Activated CD8-positive, alpha-beta T cell treated with anti-CD3 and anti-CD28 coated beads for 36 hours (primary cell): ENCODE results near the gene RPL22. TPM values are rescaled to one million over a fixed set of nuclear protein-coding genes. Genes with fewer than 3 reads are reported as not detected.
"Not testable (repeated sequence)": the region's sequence is repeated elsewhere in the genome, so short reads cannot be mapped to it uniquely, and the experiment has no call there.

Source experiments
- ATAC-seq: fragments of 200-7000 bp; cut with Tn5 transposase; one replicate; pipeline ENCODE4 v1.10.0; 2021; ENCODE audit warnings: mild to moderate bottlenecking, moderate library complexity
- CTCF ChIA-PET: fragments of 350-600 bp; sonication (Branson Sonifier 250); formaldehyde crosslinking; loops from one replicate; lab custom pipeline; 2021; ENCODE audit warnings: antibody characterized with exemption; lab: Charles Lee
- POLR2A ChIA-PET: fragments of 350-600 bp; sonication (Branson Sonifier 250); formaldehyde crosslinking; loops from one replicate; lab custom pipeline; 2021; ENCODE audit warnings: antibody characterized with exemption; lab: Charles Lee
- DNase-seq: peaks from one replicate; pipeline ENCODE4 v3.0.0-alpha.2; 2020
- H3K27ac Mint-ChIP-seq: one replicate; pipeline ENCODE4 v1.8.0; 2021; ENCODE audit warnings: mild to moderate bottlenecking, mixed read lengths
- H3K27me3 Mint-ChIP-seq: one replicate; pipeline ENCODE4 v1.8.0; 2021; ENCODE audit warnings: mixed read lengths
- H3K36me3 Mint-ChIP-seq: one replicate; pipeline ENCODE4 v1.8.0; 2021; ENCODE audit warnings: low read depth, mixed read lengths
- H3K4me1 Mint-ChIP-seq: one replicate; pipeline ENCODE4 v1.8.0; 2021; ENCODE audit warnings: low read depth, mixed read lengths
- H3K4me3 Mint-ChIP-seq: one replicate; pipeline ENCODE4 v1.8.0; 2021; ENCODE audit warnings: mild to moderate bottlenecking, moderate library complexity, mixed read lengths
- H3K9me3 Mint-ChIP-seq: one replicate; pipeline ENCODE4 v1.8.0; 2021; ENCODE audit warnings: mixed read lengths
- intact Hi-C: fragments of 100-400 bp; cut with micrococcal nuclease; formaldehyde crosslinking; loops from one replicate; pipeline ENCODE4 v1.10.0; 2022
- total RNA-seq, 2 experiments: library from RNA; stranded (reverse); gene quantifications; one replicate each; pipeline ENCODE4 v1.2.3, GENCODE V29; 2021
- TF ChIP-seq, protein P1 (sequence below): fragments of 200-600 bp; IDR thresholded peaks from one replicate; pipeline ENCODE4 v1.8.0; 2022; ENCODE audit warnings: antibody characterized with exemption, mild to moderate bottlenecking

RPL22 gene
- total RNA-seq, 2 experiments from 2014 or later = 372 to 473 TPM

GRCh38 chr1:6223617-6224016 lies 24.2 kb upstream of the RPL22 start:
- H3K27me3 Mint-ChIP-seq = no peaks in the 10 kb centered on the region
- intact Hi-C loops = no loop called here
- CTCF ChIA-PET = interaction anchor here (1.2 to 2.4 kb wide), 2 partner anchors 15 to 19 kb away, joined by 4 to 8 read pairs; no protein-coding TSS in a partner anchor
- peaks cover 30% of the 10 kb centered on the region for H3K36me3 Mint-ChIP-seq
- POLR2A ChIA-PET = interaction anchor here (1.2 to 1.8 kb wide), 3 partner anchors 9 to 23 kb away, joined by 3 to 6 read pairs (median 4); no protein-coding TSS in a partner anchor
- H3K9me3 Mint-ChIP-seq = no peaks in the 10 kb centered on the region
- ATAC-seq (no peak), DNase-seq (no peak)
- no peak overlapping the region for H3K4me3 Mint-ChIP-seq
- TF ChIP-seq, protein P1, sequence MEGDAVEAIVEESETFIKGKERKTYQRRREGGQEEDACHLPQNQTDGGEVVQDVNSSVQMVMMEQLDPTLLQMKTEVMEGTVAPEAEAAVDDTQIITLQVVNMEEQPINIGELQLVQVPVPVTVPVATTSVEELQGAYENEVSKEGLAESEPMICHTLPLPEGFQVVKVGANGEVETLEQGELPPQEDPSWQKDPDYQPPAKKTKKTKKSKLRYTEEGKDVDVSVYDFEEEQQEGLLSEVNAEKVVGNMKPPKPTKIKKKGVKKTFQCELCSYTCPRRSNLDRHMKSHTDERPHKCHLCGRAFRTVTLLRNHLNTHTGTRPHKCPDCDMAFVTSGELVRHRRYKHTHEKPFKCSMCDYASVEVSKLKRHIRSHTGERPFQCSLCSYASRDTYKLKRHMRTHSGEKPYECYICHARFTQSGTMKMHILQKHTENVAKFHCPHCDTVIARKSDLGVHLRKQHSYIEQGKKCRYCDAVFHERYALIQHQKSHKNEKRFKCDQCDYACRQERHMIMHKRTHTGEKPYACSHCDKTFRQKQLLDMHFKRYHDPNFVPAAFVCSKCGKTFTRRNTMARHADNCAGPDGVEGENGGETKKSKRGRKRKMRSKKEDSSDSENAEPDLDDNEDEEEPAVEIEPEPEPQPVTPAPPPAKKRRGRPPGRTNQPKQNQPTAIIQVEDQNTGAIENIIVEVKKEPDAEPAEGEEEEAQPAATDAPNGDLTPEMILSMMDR = no peak
- no peaks in the 10 kb centered on the region for H3K4me1 Mint-ChIP-seq
- H3K27ac Mint-ChIP-seq = no peak overlapping the region

- ATAC-seq = no peak
- TF ChIP-seq, protein P1 = no peak
- POLR2A ChIA-PET = interaction anchor here (1.3 to 1.7 kb wide), 2 partner anchors 10 to 13 kb away, joined by 3 to 6 read pairs; no protein-coding TSS in a partner anchor
These were observed 23.2 kb upstream of the RPL22 start for GRCh38 chr1:6222636-6223035.

DNA sequence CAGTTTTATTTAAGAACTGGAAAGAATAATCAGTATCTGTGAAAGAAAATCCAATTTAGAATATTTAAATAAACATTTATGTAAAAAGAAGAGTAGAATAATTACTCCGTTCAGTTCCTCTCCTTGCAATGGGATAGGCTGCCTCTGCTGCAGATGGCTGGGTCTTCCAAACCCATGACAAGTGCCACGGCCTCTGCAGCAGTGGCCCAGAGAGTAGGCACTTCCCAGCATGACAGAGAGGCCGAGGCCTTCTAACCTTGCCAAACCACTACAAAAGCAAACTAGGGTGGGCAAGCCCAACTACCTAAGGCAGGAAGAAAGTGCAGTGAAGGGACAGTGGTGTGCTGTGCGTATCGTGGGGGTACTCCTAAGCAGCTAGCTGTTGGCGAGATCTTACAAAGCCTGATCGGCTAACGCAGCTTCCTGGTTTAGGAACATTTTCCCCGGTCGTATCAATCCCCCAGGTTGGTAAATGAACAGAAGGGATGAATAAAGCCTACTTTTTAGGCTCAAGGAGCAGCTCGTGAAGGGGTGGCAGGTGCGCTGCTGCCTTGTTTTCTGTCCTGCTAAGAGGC lies 21.9 kb upstream of the RPL22 start:
- CTCF ChIA-PET = interaction anchor here (0.9 kb wide), 1 partner anchor 13 kb away, joined by 4 read pairs; no protein-coding TSS in a partner anchor

More at GRCh38 chr1:6222636-6223035, 23.2 kb upstream of the RPL22 start:
- intact Hi-C loops = no loop called here
- H3K36me3 Mint-ChIP-seq = peaks cover 30% of the 10 kb centered on the region
- no peaks in the 10 kb centered on the region for H3K27me3 Mint-ChIP-seq
- H3K4me1 Mint-ChIP-seq = no peaks in the 10 kb centered on the region
- no peak for DNase-seq
- no peak overlapping the region for H3K27ac Mint-ChIP-seq
- no peaks in the 10 kb centered on the region for H3K9me3 Mint-ChIP-seq
- H3K4me3 Mint-ChIP-seq = no peak overlapping the region
- CTCF ChIA-PET = interaction anchor here (0.7 to 0.9 kb wide), 2 partner anchors 13 kb away, joined by 3 read pairs; partner anchors contain the start of gene ICMT

DNA sequence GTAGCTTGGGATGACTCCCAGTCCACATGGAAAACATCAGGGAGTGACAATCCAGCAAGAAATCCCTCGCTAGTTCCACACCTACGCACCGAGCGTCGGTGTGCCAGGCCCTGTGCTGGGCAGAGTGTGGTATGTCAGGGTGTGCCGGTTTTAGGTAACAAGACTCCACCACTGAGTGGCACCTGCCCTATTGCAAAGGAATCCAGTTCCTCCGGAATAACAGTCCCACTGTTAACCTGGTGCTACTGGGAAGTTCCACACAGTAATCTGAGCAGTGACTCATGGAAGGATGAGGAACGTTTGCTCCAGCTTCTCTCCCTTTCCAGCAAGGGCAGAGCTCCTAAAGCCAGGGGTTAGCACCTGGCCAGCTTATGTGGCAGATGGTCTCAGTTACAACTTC lies 20.8 kb upstream of the RPL22 start:
- POLR2A ChIA-PET = interaction anchor here (0.7 to 1.4 kb wide), 4 partner anchors 18 to 35 kb away, joined by 3 read pairs; no protein-coding TSS in a partner anchor
- H3K4me3 Mint-ChIP-seq = no peak overlapping the region
- CTCF ChIA-PET = no interaction called here

More for the DNA sequence above, 21.9 kb upstream of the RPL22 start:
- Mint-ChIP-seq H3K4me1 (no peaks in the 10 kb centered on the region), H3K27me3 (peaks cover 3% of the 10 kb centered on the region), H3K27ac (no peak overlapping the region), H3K9me3 (no peaks in the 10 kb centered on the region), H3K4me3 (no peak overlapping the region), H3K36me3 (peaks cover 21% of the 10 kb centered on the region)
- POLR2A ChIA-PET = interaction anchor here (0.7 to 1.2 kb wide), 3 partner anchors 17 to 29 kb away, joined by 3 to 4 read pairs (median 3); no protein-coding TSS in a partner anchor
- DNase-seq (no peak), ATAC-seq (no peak)
- TF ChIP-seq, protein P1 = no peak
- intact Hi-C loops = no loop called here

DNA sequence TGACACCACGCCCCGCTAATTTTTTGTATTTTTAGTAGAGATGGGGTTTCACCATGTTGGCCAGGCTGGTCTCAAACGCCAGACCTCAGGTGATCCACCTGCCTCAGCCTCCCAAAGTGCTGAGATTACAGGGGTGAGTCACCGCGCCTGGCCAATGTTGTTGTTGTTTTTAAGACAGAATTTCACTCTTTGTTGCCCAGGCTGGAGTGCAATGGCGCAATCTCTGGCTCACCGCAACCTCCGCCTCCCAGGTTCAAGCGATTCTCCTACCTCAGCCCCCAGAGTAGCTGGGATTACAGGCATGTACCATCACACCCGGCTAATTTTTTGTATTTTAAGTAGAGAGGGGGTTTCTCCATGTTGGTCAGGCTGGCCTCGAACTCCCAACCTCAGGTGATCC lies 20.2 kb upstream of the RPL22 start:
- intact Hi-C loops, ATAC-seq, H3K27me3 Mint-ChIP-seq, H3K9me3 Mint-ChIP-seq, H3K4me1 Mint-ChIP-seq, H3K4me3 Mint-ChIP-seq, H3K27ac Mint-ChIP-seq, CTCF ChIA-PET, DNase-seq: not testable (repeated sequence)
- H3K36me3 Mint-ChIP-seq = peaks cover 13% of the 10 kb centered on the region
- POLR2A ChIA-PET = interaction anchor here (1.4 kb wide), 2 partner anchors 22 to 34 kb away, joined by 3 read pairs; no protein-coding TSS in a partner anchor

More for the DNA sequence above, 20.8 kb upstream of the RPL22 start:
- Mint-ChIP-seq H3K4me1 (no peaks in the 10 kb centered on the region), H3K27ac (no peak overlapping the region), H3K27me3 (peaks cover 4% of the 10 kb centered on the region), H3K9me3 (no peaks in the 10 kb centered on the region), H3K36me3 (peaks cover 14% of the 10 kb centered on the region)
- ATAC-seq (no peak), DNase-seq (no peak)
- TF ChIP-seq, protein P1 = no peak
- intact Hi-C loops = no loop called here
